Stimulated activated CD4-positive, alpha-beta T cell treated with anti-CD3 and anti-CD28 coated beads, Interleukin-12 subunit alpha, Interleukin-12 subunit beta, amount 100 ng/mL, for 24 hours (primary cell): ENCODE measurements around the gene SLC26A2.
"Not testable (repeated sequence)": the region's sequence is repeated elsewhere in the genome, so short reads cannot be mapped to it uniquely, and the experiment has no call there.

ENCODE experiments used
- DNase-seq, 2 experiments: peaks; one replicate each; pipeline ENCODE4 v3.0.0-alpha.2; 2020; ENCODE audit warnings: low read depth in 2 of 2

The SLC26A2 gene

DNA sequence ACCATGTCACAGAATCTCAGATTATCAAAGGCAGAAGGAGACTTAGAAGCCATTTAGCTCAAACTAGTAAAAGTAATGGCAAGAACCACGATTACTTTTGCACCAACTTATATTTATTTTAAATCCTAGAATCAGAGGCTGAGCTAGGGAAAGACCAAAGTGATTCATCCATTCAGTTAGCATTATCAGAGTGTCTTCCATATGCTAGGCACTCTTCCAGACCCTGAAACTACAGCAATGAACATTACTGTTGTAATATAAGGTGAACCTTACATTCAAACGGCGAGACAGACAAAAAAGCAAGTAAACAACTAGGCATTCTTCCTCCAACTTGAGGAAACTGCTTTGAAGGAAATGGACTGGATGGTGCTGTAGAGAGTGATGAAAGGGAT lies 23.9 kb upstream of the SLC26A2 start:
- DNase-seq: no peak

DNA sequence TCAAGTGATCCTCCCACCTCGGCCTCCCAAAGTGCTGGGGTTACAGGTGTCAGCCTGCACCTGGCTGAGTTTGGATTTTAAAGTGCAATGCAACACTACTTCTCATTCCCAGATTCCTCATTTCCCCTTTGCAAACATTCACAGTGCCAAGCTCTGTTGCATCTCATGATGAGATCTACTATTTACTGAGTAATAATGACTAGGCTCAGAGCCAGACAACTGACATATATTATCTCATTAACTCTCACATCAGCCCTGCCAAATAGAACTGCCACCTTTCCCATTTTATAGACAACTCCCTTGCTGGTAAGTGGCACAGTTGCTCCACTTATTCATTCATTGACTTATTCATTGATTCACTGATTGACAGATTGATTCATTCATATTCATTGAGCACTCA lies 22.9 kb upstream of the SLC26A2 start:
- DNase-seq: no peak

DNA sequence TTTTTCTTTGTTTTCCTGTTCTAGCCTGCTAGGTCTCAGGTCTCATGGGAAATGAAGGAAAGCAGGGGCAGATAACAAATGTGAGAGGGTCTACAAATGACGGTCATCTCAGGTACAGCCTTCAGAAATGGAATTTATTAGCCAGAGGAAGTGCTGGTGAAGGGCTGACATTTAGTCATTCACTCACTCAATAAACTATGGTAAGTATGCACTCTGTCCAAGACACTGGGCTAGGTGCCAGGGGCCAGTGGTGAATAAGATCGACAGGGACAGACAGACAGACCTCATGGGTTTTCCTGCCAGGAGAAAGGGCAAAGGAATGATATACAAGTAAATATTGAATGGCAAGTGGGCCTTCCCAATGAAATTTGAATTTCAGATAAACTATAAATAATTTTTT lies 22.3 kb upstream of the SLC26A2 start:
- no peak for DNase-seq

DNA sequence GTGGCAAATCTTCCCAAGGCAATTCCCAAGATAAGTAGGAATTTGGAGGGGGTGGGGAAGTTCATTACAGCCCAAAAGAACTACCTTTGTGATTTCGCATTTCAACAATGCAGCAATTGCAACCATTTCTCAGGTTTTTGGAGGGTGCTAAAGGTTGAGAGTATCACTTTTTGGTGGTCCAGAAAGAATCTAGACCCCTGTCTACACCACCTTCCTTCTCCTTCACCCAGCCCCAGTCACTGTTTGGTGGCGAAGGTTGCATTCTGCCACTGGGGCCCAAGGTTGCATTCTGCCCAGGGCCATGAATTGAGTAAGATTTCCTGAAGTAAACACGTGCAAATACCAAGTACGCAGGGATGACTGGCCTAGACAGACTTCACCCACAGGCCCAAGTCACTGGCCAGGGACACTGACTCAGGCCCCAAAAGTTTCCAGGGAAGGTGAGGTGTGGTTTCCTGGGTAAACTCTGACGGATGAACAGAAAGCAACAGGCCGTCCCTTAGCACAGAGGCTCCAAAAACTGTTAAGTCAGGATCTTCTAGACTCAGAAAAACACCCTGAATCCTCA lies 21.7 kb upstream of the SLC26A2 start:
- no peak for DNase-seq

DNA sequence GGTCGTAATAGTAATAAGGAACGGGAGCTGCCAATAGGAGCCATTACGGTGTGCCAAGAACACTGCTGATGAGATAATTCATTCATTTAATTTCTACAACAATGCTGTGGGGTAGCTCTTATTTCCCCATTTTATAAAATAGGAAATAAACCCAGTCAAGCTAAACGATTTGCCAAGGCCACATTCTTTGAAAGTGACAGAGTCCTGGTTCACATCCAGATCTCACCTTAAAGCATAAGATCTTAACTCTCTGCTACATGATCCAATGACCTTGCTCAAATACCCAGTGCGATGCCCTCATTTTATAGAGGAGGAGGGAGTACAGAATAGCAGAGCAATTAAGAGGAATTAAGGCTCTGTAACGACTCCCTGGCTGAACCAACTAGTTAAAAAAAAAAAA lies 21.0 kb upstream of the SLC26A2 start:
- no peak for DNase-seq

DNA sequence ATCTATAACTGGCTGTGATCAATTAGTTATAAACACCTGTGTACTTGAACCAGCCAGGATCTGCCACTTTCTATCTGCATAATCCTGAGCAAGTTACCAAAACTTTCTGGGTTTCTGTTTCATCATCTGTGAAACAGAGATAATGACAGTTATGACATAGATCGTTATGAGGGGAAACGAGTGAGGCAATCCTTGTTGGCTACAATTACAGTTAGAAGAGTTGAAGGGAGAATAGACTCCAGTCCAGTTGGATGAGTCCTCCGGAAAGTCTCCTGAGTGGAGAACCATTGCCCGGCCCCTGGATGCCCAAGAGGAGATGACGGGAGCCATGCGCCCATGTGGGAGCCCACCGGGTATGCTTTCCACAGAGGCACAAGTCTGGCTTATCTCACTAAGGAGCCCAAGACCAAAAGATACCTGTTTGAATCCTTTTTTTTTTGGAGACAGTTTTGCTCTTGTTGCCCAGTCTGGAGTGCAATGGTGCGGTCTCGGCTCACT lies 20.4 kb upstream of the SLC26A2 start:
- DNase-seq: no peak

DNA sequence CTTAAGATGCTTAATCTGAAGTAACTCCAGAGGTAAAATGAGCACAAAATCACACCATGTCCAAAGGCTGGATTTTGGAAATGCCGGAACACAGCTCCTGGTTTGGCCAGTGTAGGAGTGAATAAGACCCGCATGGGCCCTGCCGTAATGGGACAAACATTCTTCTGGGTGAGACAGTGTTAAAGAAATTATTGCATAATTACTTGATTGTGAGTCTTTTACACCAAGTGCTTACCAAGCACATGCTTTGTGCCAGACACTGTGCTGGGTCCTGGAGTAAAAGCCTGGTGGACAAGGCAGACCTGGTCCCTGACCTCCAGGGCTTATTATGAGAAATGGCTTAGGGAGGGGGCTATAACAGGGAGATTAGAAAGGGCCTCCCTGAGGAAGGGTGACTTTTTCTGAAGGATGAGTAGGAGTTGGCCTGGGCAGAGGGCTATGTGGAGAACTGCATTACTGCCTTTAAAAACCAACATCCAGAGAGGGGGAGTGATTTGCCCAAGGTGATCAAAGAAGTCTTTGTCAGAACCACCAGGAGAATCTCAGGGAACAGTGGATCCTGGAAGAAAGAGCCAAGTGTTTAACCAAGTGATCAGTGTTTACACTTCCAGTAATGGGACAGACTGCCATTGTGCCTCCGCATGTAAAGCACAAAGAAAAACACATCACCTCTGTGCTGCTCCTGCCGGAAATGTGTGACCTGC lies 19.5 kb upstream of the SLC26A2 start:
- DNase-seq: no peak

DNA sequence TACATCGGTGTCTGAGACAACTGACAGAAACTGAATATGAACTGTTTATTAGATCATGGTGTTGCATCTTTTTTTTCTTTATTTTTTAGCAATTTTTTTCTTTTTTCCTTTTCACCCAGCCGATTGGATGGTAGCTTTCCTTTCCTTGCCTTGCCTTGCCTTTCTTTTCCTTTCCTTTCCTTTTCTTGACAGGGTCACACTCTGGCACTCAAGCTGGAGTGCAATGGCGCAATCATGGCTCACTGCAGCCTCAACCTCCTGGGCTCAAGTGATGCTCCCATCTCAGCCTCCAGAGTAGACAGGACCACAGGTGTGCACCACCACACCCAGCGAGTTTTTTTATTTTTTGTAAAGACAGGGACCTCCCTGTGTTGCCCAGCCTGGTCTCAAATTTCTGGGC lies 18.8 kb upstream of the SLC26A2 start:
- DNase-seq: no peak

DNA sequence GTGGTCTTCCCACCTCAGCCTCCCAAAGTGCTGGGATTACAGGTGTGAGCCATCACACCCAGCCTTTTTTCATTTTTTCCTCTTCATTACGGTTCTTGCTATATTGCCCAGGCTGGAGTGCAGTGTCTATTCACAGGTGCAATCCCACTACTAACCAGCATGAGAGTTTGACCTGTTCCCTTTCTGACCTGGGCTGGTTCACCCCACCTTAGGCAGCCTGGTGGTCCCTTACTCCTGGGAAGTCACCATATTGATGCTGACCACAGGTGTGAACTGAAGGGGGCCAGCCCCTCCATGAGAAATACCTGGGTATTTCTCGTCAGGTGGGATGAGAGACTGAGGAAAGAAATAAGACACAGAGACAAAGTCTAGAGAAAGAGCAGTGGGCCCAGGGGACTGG lies 18.4 kb upstream of the SLC26A2 start:
- no peak for DNase-seq

DNA sequence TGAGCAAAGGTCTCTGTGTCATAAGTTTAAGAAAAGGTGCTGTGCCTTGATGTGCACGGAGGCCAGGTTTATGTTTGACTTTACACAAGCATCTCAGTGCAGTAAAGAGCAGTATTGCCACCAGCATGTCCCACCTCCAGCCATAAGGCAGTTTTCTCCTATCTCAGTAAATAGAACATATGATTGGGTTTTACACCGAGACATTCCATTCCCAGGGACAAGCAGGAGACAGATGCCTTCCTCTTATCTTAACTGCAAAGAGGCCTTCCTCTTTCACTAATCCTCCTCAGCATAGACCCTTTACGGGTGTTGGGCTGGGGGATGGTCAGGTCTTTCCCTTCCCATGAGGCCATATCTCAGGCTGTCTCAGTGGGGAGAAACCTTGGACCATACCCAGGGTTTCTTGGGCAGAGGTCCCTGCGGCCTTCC lies 17.8 kb upstream of the SLC26A2 start:
- DNase-seq: not testable (repeated sequence)

DNA sequence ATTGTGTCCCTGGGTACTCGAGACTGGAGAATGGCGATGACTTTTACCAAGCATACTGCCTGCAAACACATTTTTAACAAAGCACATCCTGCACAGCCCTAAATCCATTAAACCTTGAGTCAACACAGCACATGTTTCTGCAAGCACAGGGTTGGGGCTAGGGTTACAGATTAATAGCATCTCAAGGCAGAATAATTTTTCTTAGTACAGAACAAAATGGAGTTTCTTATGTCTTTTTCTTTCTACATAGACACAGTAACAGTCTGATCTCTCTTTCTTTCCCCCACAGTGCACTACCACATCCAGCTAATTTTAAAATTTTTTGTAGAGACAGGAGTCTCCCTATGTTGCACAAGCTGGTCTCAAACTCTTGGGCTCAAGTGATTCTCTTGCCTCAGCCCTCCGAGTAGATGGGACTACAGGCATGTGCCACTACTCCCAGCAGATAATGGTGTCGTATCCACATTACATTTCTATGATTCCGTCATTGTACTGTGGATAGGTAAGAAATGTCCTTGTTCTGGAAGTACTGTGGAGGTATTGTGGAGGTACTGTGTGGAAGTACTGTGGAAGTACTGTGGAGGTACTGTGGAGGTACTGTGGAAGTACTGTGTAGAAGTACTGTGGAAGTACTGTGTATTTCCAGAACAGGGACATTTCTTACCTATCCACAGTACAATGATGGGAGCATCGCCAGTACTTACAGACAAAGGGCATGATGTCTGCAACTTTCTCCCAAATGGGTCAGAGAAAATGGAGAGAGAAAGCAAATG lies 17.2 kb upstream of the SLC26A2 start:
- DNase-seq: not testable (repeated sequence)

DNA sequence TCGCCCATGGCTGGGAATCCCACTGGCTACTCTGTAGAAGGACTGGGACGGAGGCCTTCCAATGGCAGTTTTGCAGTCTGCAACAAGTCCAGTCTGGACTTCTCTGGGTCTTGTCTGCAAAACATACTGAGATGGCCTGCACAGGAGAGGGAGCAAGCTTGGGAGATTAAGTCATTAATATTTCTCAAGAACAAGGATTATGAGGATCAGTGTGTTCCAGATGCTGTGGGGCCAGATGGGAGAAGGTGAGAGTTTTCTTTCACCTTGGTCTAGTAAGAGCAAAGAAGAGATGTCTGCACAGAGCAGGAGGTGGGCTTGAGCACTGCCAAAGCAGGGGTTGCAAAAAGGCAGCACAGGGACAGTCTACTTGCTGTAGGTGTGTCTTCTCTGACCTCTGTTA lies 15.9 kb upstream of the SLC26A2 start, which contains the start of gene PDE6A:
TSS of gene PDE6A (minus strand) at position 128 of the 400 bp plus-strand sequence. CDS start at position 8, 120 bp downstream.
- DNase-seq: no peak

DNA sequence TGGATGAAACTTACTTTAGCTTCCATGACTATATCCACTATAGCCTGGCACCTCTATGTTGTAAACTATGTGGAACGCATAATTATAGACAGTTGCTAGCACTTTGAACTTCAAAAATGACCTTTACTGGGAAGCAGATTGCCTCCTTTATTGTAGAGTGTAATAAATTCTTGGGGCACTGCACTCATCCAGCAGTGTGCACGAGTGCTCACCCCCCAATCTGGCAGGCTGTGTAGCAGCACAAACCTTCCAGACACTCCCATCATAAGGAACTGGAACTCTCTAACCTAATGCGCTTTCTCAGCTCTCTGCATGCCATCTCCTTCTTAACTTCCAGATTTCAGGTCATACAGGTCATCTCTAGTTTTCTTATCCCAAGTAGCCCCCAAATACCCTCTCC lies 14.4 kb upstream of the SLC26A2 start:
- no peak for DNase-seq

DNA sequence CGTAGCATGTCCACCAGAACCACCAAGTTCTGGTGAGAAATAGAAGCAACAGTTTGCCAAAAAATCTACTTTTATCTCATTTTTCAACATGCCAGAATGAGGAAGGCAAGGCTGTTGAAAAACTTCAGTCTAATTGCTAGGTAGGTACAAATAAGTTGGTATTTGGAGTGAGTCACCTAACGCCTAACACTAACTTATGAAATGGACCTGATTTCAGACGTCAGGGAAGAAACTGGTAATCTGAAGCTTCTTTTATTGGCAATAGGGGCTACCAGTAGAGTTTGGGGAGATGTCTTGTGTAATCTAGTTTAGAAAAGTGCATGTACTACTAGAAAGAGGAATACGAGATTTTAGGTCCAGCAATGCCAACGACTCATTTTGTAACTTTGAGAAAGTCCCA lies 11.6 kb upstream of the SLC26A2 start:
- no peak for DNase-seq

DNA sequence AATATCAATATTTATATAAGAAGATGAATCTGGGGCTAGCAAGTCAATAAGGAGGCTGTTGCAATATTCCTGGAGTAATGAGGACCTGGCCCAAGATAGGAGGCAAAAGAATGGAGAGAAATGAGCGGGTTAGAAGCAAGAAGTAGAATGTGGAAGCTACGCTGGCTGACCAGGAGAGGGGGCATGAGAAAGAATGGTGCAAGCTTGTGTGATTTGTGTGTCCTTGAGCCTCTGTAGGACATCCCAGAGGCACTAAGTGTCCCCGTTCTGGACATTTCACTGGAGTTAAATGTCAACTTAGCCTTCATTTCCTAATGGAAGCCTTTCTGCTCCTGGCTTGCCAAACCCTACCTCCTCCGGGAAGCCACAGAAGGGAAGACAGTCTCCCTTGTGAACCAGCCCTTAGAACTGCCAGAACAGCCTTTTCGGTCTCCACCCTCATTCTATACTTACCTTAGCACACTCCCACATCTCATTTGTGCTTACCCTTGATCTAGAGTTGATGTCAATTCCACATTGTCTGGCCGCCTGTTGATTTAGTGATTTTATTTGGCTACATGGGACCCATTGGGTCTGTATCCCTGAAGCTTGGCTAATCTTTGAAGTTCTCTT lies 9.3 kb upstream of the SLC26A2 start:
- DNase-seq: no peak

DNA sequence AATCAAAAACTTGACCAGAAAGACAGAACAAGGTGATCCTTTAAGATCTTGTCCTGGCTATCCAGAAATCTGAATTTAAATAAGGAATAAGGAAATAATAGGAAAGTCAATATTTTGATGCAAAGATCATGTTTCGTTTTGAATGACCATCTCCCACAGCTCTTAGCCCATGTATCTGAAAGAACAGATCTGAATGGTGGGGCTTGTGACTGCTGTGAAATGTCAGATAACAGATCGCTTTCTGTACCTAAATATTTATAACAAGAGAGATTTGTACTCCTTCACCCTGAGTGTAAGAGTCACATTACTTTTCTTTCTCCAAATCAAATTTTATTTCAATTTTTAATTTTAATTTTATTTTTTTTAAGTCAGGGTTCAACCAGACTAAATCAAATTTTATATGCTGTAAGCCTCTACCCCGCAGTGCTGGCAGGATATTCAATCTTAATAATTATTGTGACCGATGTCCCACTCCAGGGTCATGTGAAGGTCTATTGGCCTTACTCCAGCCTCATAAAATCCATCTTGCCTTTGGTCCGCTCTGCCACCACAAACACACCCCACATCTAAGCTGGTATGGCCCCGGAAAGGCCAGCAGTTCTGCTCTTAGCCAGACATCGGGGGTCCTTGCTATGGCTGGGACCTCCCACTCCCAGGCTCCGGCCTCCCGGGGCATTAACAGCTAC lies 7.0 kb upstream of the SLC26A2 start:
- DNase-seq: no peak

DNA sequence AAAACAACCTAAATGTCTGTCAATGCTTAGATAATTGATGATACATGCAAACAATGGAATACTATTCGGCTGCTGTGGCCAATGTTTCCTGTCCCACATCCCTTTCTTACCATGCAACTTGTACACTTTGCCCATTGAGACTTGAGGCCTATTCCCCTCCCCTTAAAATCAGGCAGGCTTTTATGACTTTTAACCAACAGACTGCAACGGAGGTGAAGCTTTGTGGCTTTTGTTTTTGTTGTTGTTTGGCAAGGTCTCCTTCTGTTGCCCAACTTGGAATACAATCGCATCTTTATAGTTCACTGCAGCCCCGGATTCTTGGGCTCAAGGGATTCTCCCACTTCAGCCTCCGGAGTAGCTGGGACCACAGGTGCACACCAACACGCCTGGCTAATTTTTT lies 5.8 kb upstream of the SLC26A2 start:
- DNase-seq: no peak

DNA sequence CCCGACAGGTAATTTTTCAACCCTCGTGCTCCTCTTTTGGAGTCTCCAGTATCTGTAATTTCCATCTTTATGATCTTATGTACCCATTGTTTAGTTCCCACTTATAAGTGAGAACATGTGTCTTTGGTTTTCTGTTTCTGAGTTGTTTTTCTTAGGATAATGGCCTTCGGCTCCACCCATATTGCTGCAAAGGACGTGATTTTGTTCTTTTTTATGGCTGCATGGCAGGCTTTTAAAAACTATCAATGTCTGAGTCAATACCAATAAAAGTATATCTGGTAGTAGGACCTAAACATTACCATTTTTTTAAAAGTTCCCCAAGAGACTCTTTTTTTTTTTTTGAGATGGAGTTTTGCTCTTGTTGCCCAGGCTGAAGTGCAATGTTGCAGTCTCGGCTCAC lies 3.9 kb upstream of the SLC26A2 start:
- no peak for DNase-seq

DNA sequence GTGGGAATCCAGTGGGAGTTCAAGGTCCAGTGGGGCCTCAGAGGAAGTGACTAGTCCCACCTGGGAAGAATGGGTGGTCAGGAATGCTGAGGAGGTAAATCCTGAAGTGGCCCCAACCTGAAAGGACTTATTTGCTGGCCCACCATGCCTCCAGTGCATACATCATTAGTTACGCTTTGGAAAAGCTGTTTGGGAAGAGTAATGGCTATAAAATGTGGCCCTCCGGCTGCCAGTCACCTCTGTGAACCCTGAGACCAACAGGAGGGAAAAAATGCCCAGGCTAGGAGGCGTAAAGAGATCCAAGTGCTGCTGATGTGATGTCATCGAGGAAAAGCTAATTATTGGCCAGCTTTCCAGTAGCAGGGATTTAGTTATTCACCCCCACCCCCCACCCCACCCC lies 2.7 kb upstream of the SLC26A2 start:
- no peak for DNase-seq

DNA sequence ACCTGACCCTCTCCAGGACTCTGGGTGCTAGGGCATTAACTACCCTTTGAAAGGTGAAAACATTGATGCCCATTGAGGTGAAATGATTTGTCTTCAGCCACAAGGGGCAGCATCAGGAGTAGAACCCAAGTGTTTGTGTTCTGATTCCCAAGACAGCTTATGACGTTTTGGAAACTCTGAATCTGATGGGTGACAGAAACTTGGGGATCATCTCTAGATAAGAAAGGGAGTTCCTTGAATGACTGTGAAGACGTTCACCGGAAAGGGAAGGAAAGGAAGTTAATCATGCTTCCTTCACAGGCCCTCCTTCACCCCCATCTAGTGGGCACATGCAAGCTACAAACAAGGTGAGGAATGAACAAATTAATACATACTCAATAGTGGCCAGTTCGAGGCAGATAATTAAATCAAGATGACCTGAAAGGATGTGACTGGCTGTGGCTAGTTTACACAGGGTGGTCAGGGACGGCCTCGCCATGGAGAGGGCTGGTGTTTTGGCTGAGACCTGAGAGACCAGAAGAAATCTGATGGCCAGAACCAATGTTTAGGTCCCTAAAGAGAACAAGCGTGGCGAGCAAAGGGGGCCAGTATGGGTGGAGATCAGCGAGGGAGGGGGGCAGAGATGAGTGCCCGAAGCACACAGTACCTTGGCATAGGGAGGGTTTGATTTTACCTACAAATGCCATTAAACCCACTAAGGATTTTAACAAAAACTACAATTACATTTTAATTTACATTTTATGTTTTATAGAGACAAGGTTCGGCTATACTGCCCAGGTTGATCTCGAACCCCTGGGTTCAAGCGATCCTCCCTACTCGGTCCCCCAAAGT lies 937 bp upstream of the SLC26A2 start:
- DNase-seq: peak in 1 of 2 experiments; percentile 25

DNA sequence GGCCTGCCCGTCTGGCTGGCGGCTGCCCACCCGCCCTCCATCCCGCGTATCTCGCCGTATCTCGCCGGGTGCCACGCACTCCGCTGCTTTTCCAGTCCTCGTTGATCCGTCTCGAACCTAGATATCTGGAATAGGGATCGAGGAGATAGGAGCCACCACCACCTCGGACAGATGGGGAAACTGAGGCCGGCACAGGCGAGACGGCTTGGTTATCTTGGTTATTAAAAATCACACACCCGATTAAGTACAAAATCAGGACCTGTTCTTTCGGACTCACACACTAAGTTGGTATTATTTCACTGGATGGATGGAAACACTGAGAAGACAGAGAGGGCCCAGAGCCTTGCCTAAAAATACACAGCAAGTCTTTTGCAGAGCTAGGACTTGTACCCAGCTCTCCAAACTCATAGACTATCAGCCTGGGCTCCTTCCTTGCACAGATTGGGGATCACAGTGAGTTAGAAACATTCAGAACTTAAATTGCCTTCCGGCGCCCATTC lies 678 bp downstream of the SLC26A2 start:
- DNase-seq: no peak
